HG03342 (cell line): Measurements from ENCODE around the gene OPN4.

Experiments used
- ATAC-seq: cut with Tn5 transposase; IDR thresholded peaks from one replicate; pipeline ENCODE4 v1.9.1; 2021; ENCODE audit warnings: mild to moderate bottlenecking, moderate library complexity; ENCODE audit not compliant: unreplicated experiment

Gene OPN4

GRCh38 chr10:86662186-86663045 is 8.1 kb downstream of the OPN4 start:
- no peak for ATAC-seq

DNA sequence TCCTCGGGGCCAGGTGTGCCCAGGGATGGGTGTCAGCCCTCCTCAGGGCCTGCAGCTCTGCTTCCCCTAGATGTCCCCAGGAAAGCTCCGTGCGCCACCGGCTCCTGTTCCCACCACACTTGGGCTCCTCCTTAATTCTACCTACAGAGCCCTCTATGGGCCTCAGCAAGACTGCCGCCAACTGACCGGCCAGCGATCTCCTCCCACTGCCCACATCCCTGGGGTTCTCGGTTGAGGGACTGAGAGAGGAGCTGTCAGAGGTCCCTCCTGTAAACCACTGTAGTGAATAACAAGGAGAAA is 8.6 kb downstream of the OPN4 start:
- no peak for ATAC-seq

DNA sequence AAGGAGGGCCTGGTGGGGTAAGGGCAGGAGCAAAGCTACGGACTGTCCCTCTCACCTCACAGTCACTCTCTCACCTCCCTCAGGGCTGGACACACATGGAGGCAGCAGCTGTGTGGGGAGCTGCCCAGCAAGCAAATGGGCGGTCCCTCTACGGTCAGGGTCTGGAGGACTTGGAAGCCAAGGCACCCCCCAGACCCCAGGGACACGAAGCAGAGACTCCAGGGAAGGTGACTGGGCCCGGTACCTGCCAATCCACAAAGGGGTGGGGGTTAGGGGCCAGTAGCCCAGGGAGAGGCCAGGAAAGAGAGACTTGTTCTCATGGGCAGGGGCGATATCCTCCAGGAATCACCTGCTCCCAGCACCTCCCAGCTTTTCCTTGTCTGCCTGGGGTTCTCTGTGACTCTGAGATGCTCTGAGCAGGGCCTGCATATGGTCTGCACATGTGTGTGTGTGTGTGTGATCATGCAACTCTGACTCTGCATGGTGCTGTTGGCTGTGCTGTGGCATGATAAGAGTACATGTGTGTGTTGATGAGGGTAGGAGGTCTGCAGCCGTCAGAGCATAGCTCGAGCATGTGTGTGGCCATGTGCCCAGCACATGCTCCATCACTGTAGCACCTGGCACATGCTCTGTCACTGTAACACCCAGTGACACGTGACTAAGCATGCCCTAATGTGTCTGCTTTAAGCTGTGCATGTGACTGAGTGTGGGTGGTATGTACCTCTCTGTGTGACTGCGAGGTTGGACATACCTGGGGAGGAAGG is 9.4 kb downstream of the OPN4 start:
- no peak for ATAC-seq

DNA sequence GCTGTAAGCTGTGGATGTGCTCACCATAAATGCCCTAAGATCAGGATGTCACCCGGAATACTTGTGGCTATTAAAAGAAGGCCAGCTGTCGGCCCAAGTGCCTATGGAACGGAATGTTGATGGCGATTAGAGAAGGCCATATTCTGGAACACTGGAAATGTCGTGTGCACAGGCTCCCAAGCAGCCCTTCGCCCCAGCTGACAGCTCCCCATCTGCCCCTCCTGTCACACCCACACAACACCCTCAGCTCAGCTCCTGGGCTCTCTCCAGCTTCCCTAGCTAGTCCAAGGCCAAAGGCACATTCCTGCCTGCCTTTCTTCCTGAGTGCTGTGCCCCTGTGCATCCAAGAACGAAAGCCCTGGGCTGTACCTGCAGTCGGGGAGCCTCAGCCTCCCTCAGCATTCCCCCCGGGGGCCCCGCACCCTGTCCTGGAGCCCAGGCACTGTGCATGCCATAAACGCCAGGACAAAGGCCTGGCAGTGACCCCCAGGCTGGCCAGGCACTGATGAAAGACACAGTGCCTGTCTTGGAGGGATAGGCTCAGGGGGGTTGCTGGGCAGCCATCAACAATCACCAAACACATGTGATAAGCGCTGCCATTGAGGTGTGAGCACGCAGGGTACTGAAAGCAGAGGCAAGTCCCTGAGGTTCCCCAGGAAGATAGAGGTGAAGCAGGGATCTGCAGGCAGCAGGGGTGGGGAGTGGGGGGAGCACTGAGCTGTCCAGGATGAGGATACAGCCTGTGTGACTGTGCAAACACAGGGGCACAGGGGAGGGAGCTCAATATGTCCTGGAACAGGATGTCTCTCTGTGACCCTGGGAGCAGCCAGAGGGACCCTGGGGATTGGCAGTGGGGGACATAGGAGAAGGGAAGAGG is 10.2 kb downstream of the OPN4 start:
- no peak for ATAC-seq

DNA sequence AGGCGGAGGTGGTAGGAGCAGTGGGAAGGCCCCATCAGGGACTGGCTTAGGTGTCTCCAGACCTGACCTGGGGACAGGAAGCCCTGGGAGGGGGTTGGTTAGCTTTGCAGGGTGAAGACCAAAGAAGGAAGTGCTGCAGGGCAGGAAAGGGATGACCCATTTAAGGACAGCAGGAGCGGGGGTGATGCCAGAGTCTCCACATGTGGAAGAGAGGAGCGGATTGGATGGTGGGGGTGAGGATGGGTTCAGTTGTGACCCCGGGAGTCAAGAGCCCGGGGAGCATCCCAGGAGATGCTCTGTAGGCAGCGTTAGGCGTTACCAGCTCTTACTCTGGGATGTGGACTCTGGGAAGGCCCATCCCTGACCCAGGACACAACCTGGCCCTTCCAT is 10.9 kb downstream of the OPN4 start:
- no peak for ATAC-seq

GRCh38 chr10:86665868-86666267 is 11.5 kb downstream of the OPN4 start:
- ATAC-seq: no peak

DNA sequence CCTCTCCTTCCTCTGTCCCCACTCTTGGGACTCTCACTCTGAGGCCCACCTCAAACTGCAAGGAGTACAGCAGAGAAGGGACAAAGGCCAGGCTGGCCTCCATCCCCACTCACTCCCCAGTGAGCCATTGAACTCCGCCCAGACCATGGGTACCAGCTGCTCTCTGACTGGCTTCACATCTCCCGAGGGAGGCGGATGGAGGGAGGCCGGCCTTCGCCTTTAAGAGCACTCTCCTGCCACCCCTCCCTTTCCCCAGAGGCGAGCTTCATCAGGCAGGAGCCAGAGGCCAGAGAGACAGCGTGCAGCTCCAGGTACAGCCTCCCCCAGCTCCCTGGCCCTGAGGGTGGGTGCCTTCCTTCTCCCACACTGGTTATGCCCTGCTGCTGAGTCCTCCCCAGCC is 12.2 kb downstream of the OPN4 start:
- ATAC-seq: no peak

DNA sequence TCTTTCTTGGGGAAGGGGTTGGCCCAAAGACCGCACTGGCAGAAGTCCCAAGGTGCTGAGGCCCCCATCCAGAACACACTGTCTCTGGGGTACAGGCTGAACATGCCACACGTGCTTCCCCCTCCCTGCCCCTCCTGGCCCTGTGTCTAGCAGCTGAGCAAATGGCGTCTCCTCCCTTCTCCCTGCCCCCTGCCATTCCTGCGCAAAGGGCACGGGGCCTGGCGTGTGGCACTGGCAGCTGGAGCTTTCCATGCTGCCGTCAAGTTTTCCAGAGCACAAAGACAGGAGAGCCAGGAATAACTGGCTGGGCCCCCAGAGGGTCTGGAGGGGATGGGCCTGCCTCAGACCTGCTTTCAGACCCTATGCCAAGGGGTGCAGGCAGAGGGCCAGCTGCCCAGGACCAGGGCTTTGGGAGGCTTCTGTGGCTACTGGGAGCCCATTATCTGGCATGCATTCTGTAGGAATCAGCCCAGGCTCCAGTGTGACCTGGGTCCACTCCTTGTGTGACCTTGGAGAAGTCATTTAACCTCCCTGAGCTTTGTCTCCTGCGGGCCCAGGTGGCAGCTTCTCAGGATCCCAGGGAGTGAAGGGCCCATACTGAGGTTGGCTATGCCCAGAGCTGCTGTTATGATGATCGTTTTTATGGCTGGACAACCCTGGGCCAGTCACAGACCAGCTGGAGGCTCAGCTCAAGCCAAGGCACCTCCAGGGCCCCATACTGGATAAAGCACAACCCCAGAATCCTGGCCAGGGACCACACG is 13.3 kb downstream of the OPN4 start:
- ATAC-seq: no peak

DNA sequence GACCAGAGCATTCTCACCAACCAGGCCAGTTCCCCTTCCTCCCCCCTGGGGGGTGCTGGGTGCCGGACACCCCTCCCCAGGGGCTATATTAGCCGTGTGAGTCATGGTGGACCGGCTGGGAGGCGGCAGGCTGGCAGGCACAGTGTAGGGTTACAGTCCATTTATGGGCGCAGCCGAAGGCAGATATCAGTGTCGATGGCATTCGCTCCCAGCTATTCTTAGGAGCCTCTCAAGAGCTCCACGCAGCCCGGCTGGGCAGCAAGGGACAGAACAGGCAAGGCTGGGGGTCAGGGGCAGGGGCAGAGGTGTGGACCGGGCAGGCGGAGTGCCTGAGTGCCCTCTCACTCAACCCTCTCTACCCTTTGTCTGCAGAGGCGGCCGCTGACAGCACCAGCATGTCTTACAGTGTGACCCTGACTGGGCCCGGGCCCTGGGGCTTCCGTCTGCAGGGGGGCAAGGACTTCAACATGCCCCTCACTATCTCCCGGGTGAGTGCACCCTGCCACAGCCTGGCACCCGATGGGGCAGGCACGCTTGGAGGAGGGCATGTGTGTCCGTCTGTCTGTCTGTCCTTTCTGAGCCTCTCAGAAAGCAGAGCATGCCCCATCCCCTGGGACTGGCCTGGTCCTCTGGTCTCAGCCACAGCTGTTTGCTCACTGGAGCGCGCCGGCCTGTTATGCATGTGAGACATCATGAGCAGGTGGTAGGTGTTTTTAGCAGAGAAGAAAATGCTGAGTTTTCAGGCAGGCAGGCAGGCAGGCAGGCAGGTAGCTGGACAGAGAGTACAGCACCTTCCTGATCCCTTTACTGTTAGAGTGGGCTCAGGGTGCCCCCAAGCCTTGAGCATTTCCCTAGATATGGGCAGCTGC is 14.2 kb downstream of the OPN4 start, which contains the start of gene LDB3:
TSS of gene LDB3 (plus strand) at position 215 of the 869 bp plus-strand sequence. CDS start at position 396, 181 bp downstream.
- peak; percentile 49 for ATAC-seq

DNA sequence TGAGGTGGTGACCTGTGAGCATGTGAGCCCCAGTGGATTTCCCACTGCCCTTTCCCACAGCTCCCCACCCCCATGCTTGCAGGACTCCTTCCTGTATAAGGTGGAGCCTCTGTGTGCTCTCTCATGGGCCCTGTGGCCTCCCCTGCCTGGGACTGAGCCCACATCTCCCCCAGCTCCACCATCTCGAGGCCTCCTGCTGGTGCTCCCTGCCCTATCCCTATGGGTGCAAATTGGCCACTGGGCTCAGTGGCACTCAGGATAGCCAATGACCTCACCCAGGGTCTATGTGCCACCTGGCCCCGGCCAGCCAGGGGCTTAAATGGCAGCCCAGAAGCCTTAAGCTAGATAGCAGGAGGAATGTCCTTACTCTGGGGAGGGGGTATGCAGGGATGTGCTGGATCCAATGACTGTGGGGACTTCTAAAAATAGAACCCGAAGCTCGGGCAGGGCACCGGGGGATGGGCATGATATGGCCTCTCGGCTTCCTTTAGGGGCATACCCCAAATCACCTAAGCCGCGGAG is 16.0 kb downstream of the OPN4 start:
- ATAC-seq: no peak

DNA sequence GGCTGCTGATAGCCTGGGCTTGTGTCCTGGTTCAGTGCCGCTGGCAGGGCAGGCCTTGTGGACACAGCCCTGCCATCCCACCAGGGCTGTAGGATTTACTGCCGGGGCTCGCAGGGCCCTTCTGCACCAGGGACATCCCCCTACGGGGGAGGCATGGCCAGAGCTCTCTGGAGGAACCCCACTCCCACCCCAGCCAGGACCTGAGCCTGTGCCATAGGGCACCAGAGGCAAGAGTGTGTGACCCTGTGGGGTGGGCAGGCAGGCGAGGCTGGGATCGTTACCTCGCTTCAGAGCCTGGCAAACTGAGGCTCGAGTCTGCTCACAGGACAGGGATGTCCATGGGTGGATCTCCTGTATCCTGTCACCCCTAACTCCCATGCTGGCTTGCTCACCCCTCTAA is 16.5 kb downstream of the OPN4 start:
- ATAC-seq: no peak

GRCh38 chr10:86671419-86671818 is 17.1 kb downstream of the OPN4 start:
- no peak for ATAC-seq

DNA sequence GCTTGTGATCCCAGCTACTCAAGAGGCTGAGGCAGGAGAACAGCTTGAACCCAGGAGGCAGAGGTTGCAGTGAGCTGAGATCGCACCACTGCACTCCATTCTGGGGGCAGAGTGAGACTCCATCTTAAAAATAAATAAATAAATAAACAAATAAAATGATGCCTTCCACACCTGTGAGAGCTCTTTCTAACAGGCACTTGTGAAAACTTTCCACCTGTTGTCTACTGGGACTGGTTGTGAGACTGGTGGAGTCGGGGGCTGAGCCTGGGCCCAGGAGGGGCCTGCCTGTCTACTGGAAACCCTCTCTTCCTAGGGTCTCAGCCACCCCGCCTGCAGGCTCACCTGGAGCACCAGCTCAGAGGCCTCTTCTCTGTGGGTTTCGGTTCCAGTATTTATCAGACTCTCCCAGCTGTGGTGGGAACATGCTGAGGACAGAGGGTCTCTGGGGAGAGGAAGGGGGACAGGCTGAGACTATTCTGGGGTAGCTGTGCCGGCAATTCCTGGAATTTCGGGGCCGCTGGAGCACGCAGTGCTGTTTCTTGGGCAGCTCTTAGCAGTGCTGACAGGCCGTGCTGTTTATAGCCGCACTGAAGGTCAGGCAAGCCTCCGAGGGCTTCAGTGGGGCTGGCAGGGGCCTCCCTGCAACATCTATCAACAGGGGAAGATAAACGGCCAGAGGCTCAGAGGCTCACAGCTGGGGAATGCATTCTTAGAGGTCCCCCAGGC is 17.8 kb downstream of the OPN4 start:
- ATAC-seq: no peak

GRCh38 chr10:86673216-86673826 is 19.0 kb downstream of the OPN4 start:
- ATAC-seq: no peak

GRCh38 chr10:86673827-86674581 is 19.7 kb downstream of the OPN4 start:
- no peak for ATAC-seq

GRCh38 chr10:86674912-86675311 is 20.6 kb downstream of the OPN4 start:
- no peak for ATAC-seq

DNA sequence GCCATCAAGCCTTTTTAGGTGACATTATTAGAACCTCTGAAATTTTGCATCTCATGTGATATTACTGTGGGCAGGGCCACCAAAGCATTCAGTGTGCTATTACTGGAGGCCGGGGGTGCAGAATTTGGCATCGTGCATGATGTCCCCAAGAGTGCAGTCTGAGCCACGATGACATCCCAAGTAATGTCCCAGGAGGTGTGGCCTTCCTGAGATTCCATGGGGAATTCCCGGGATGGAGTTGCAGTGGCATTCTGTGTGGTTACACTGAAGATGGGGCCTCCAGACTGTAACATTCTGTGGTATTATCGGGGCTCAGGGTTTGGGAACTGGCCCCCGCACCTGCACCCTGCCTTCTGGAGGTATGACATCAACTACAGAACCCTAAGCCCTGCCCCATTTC is 23.0 kb downstream of the OPN4 start:
- ATAC-seq: no peak
